ENCODE data around the gene ARHGAP6. TPM values are rescaled to one million over a fixed set of nuclear protein-coding genes. Genes with fewer than 3 reads are reported as not detected.
A peak's percentile ranks its signal among the peaks of the same experiment; 100 is the strongest.

Gene ARHGAP6
- total and polyA plus RNA-seq, 4 donors: 6.0 to 18.2 (median 12.3) TPM

DNA sequence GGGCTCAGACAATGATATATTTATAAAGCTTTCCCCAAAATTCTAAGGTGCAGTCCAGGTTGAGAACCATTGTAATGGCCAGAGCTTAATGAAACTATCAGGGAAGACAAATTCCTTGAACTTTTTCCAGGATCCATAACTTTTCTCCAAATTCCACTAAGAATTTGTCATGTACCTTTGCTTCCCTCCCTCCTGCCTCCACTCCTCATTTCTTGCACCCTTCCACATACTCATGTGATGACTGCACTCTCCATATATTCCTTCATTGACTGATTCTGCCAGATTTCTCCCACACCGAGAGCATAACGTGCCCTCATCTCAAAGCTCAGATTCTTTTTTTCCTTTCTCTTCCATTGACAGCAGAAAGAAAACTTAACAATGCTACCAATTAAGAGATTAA lies 393.4 kb downstream of the ARHGAP6 start:
- no peak for DNase-seq
- peaks cover 0 to 2% (median 0%) of the 10 kb centered on the region in 5 donors for H3K4me1 ChIP-seq (ENCODE audit: control insufficient read depth in 5 of 5, insufficient read depth in 5 of 5, low read length in 5 of 5)
- H3K27me3 ChIP-seq (ENCODE audit: control insufficient read depth in 3 of 3, insufficient read depth in 3 of 3, low read length in 2 of 3): peaks cover 0 to 51% (median 17%) of the 10 kb centered on the region in 3 donors
- WGBS, 2 donors: 75 to 76% methylated on average over 2 of the region's 2 CpGs
- H3K4me3 ChIP-seq: no peak overlapping the region
- no peak overlapping the region for H3K9ac ChIP-seq (ENCODE audit: insufficient read depth in 1 of 2, low read length in 2 of 2)
- no peaks in the 10 kb centered on the region for H3K36me3 ChIP-seq (ENCODE audit: control insufficient read depth in 4 of 4, insufficient read depth in 4 of 4, low read length in 4 of 4)
- TF ChIP-seq, protein P1, sequence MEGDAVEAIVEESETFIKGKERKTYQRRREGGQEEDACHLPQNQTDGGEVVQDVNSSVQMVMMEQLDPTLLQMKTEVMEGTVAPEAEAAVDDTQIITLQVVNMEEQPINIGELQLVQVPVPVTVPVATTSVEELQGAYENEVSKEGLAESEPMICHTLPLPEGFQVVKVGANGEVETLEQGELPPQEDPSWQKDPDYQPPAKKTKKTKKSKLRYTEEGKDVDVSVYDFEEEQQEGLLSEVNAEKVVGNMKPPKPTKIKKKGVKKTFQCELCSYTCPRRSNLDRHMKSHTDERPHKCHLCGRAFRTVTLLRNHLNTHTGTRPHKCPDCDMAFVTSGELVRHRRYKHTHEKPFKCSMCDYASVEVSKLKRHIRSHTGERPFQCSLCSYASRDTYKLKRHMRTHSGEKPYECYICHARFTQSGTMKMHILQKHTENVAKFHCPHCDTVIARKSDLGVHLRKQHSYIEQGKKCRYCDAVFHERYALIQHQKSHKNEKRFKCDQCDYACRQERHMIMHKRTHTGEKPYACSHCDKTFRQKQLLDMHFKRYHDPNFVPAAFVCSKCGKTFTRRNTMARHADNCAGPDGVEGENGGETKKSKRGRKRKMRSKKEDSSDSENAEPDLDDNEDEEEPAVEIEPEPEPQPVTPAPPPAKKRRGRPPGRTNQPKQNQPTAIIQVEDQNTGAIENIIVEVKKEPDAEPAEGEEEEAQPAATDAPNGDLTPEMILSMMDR (IDR thresholded peaks at IDR 0.05; ENCODE audit: control extremely low read depth, extremely low read depth): no peak
- no peak for ATAC-seq (ENCODE audit: insufficient read depth, low FRiP score)
- no peak overlapping the region for H3K27ac ChIP-seq (ENCODE audit: low read depth in 1 of 2, low read length in 1 of 2)
- H3K9me3 ChIP-seq (ENCODE audit: control insufficient read depth in 4 of 4, insufficient read depth in 3 of 4, low read length in 3 of 4): no peaks in the 10 kb centered on the region

DNA sequence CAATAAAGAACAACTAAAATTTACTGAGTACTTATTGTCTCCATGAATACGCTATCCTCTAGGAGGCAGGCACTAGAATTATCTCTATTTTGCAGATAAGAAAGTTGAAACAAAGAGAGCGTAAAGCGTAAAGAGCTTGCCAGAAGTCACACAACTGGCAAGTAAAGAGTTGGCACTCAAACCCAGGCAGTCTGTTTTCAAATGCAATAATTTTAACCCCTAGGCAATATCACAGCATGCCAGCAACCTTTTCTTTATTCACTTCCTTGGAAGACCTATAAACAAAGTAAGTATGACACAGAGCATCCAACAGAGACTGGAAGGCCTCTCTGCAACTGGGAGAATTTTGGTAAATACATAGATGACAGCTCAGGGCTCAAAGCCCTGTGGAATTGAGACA lies 395.7 kb downstream of the ARHGAP6 start:
- H3K4me3 ChIP-seq: no peak overlapping the region
- TF ChIP-seq, protein P1 (IDR thresholded peaks at IDR 0.05; ENCODE audit: control extremely low read depth, extremely low read depth): no peak
- no peak overlapping the region for H3K27ac ChIP-seq (ENCODE audit: low read depth in 1 of 2, low read length in 1 of 2)

DNA sequence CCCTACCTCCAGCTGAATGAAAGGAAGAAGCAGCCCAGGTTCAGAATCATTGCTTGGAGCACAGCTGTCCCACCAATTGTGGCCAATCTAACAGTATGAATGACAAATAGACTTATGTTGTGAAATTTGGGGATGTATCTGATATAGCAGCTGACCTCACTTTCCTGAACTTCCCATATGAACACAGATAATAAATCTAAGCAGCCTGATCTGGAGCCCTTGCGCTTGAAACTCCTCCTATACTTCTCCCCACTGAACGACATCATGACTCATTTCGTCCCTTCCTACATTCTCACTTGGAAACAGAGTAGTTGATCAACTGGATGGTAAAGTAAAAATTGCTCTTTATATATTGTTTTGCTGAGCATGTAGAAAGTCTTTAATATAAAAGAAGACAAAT lies 396.7 kb downstream of the ARHGAP6 start:
- WGBS, 2 donors: 83 to 86% methylated on average over 3 of the region's 3 CpGs
- H3K27me3 ChIP-seq (ENCODE audit: control insufficient read depth in 3 of 3, insufficient read depth in 3 of 3, low read length in 2 of 3): peaks cover 0 to 34% (median 14%) of the 10 kb centered on the region in 3 donors

More for the DNA sequence above, 395.7 kb downstream of the ARHGAP6 start:
- Histone ChIP-seq H3K27me3 (ENCODE audit: control insufficient read depth in 3 of 3, insufficient read depth in 3 of 3, low read length in 2 of 3) (peaks cover 0 to 36% (median 17%) of the 10 kb centered on the region in 3 donors), H3K9ac (ENCODE audit: insufficient read depth in 1 of 2, low read length in 2 of 2) (no peak overlapping the region), H3K4me1 (ENCODE audit: control insufficient read depth in 5 of 5, insufficient read depth in 5 of 5, low read length in 5 of 5) (peaks cover 0 to 5% (median 0%) of the 10 kb centered on the region in 5 donors), H3K9me3 (ENCODE audit: control insufficient read depth in 4 of 4, insufficient read depth in 3 of 4, low read length in 3 of 4) (no peaks in the 10 kb centered on the region), H3K36me3 (ENCODE audit: control insufficient read depth in 4 of 4, insufficient read depth in 4 of 4, low read length in 4 of 4) (no peaks in the 10 kb centered on the region)
- DNase-seq: peak in 2 of 3 donors; percentile 24 to 26
- WGBS, 2 donors: 74 to 79% methylated on average over 3 of the region's 3 CpGs
- ATAC-seq (ENCODE audit: insufficient read depth, low FRiP score): no peak

More for the DNA sequence above, 396.7 kb downstream of the ARHGAP6 start:
- Histone ChIP-seq H3K36me3 (ENCODE audit: control insufficient read depth in 4 of 4, insufficient read depth in 4 of 4, low read length in 4 of 4) (no peaks in the 10 kb centered on the region), H3K27ac (ENCODE audit: low read depth in 1 of 2, low read length in 1 of 2) (no peak overlapping the region), H3K4me3 (no peak overlapping the region), H3K9me3 (ENCODE audit: control insufficient read depth in 4 of 4, insufficient read depth in 3 of 4, low read length in 3 of 4) (no peaks in the 10 kb centered on the region), H3K9ac (ENCODE audit: insufficient read depth in 1 of 2, low read length in 2 of 2) (no peak overlapping the region), H3K4me1 (ENCODE audit: control insufficient read depth in 5 of 5, insufficient read depth in 5 of 5, low read length in 5 of 5) (peaks cover 0 to 7% (median 0%) of the 10 kb centered on the region in 5 donors)
- no peak for DNase-seq
- TF ChIP-seq, protein P1 (IDR thresholded peaks at IDR 0.05; ENCODE audit: control extremely low read depth, extremely low read depth): no peak
- ATAC-seq (ENCODE audit: insufficient read depth, low FRiP score): no peak

Data from lung (tissue), 12 donors.